ENCODE data around the gene MLX.

DNA sequence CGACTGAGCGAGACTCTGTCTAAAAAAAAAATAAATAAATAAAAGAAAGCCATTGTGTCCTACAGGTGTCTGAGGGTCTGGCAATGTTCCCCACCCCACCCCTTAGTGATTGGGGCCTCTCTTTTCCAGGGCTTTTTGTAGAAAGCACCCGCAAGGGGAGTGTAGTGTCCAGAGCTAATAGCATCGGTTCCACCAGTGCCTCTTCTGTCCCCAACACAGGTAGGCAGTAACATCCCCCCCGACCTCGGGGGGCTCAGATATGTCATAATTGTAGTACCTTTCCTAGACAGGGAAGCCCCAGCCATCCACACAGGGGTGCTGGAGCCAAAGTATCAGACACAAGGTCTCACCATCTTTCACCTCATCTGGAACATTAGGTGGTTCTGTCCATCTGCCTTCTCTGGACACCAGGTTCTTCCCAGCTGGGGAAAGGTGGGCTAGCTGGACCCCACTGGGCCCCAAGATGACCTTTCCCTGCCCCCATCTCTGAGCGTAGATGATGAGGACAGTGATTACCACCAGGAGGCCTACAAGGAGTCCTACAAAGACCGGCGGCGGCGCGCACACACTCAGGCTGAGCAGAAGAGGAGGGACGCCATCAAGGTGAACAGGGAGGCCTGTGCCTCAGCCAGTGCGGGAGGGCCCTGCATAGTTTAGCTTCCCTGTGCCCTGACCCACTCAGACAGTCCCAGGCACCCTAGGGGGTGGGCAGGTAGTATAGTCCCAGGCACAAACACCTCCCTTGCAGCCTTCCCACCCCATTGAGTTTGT is 1.6 kb downstream of the MLX start:
- TF ChIP-seq GATA2 (IDR thresholded peaks at IDR 0.05; ENCODE audit: low read depth, low read length) (no peak), GATA3 (IDR thresholded peaks at IDR 0.05; ENCODE audit: low read depth, low read length) (no peak)
